SK-N-SH treated with all-trans-retinoic acid at 6 μM for 48 hours (cell line): ENCODE measurements around the gene PGC.
"Not testable (repeated sequence)": the region's sequence is repeated elsewhere in the genome, so short reads cannot be mapped to it uniquely, and the experiment has no call there.

Source experiments
- CREB5 ChIP-seq: fragments of 250-450 bp; sonication (Bioruptor Pico); IDR thresholded peaks from 2 replicates; pipeline ENCODE4 v1.5.1; 2020; ENCODE audit warnings: low read depth, mild to moderate bottlenecking, moderate library complexity
- CSDC2 ChIP-seq: fragments of 250-450 bp; sonication (Bioruptor Pico); IDR thresholded peaks from 2 replicates; pipeline ENCODE4 v1.5.0; 2020; ENCODE audit warnings: mild to moderate bottlenecking, moderate library complexity
- GLIS3 ChIP-seq: fragments of 250-450 bp; sonication (Bioruptor Pico); IDR thresholded peaks from 2 replicates; pipeline ENCODE4 v1.5.0; 2020; ENCODE audit warnings: mild to moderate bottlenecking, moderate library complexity
- ISL1 ChIP-seq: fragments of 250-450 bp; sonication (Bioruptor Pico); IDR thresholded peaks from 2 replicates; pipeline ENCODE4 v2.1.2; 2022; ENCODE audit warnings: mild to moderate bottlenecking, moderate library complexity
- OSR1 ChIP-seq: fragments of 250-450 bp; sonication (Bioruptor Pico); IDR thresholded peaks from 2 replicates; pipeline ENCODE4 v1.8.0; 2022; ENCODE audit warnings: moderate library complexity, mild to moderate bottlenecking, inconsistent platforms
- PATZ1 ChIP-seq: fragments of 250-450 bp; sonication (Bioruptor Pico); IDR thresholded peaks from 2 replicates; pipeline ENCODE4 v1.8.0; 2020; ENCODE audit warnings: mild to moderate bottlenecking, moderate library complexity, borderline replicate concordance
- RARB ChIP-seq: fragments of 250-450 bp; sonication (Bioruptor Pico); IDR thresholded peaks from 2 replicates; pipeline ENCODE4 v1.8.0; 2021; ENCODE audit warnings: mild to moderate bottlenecking, moderate library complexity
- TCF4 ChIP-seq: fragments of 250-450 bp; sonication (Bioruptor Pico); IDR thresholded peaks from 2 replicates; pipeline ENCODE4 v1.8.0; 2021; ENCODE audit warnings: mild to moderate bottlenecking, moderate library complexity, borderline replicate concordance
- TOX ChIP-seq: fragments of 250-450 bp; sonication (Bioruptor Pico); IDR thresholded peaks from 2 replicates; pipeline ENCODE4 v1.8.0; 2021; ENCODE audit warnings: mild to moderate bottlenecking, moderate library complexity, borderline replicate concordance
- ZC3H10 ChIP-seq: fragments of 250-450 bp; sonication (Bioruptor Pico); IDR thresholded peaks from 2 replicates; pipeline ENCODE4 v1.5.1; 2021; ENCODE audit warnings: mild to moderate bottlenecking, moderate library complexity
- ZFP3 ChIP-seq: fragments of 250-450 bp; sonication (Bioruptor Pico); IDR thresholded peaks from 2 replicates; pipeline ENCODE4 v1.5.0; 2020; ENCODE audit warnings: mild to moderate bottlenecking, moderate library complexity
- ZNF565 ChIP-seq: fragments of 450-650 bp; formaldehyde crosslinking; conservative IDR thresholded peaks from 2 replicates; pipeline ENCODE4 v1.5.0; 2020; ENCODE audit warnings: low read depth, mild to moderate bottlenecking, moderate library complexity
- ZNF70 ChIP-seq: fragments of 450-650 bp; formaldehyde crosslinking; IDR thresholded peaks from 2 replicates; pipeline ENCODE4 v1.5.0; 2020; ENCODE audit warnings: mild to moderate bottlenecking, moderate library complexity

GRCh38 chr6:41766043-41766664 is 19.0 kb upstream of the PGC start:
- not testable (repeated sequence) for TF ChIP-seq PATZ1 (CRISPR knock-in tag); ZNF70; GLIS3 (CRISPR knock-in tag); ZNF565 (CRISPR knock-in tag); TCF4; TOX; OSR1; RARB (CRISPR knock-in tag); ISL1; CSDC2 (CRISPR knock-in tag); CREB5 (CRISPR knock-in tag); ZFP3 (CRISPR knock-in tag); ZC3H10 (CRISPR knock-in tag)
